GM18867 (cell line): Measurements from ENCODE around the gene TXLNA.
"Not testable (repeated sequence)": the region's sequence is repeated elsewhere in the genome, so short reads cannot be mapped to it uniquely, and the experiment has no call there.

Experiments used
- ATAC-seq: cut with Tn5 transposase; IDR thresholded peaks from one replicate; pipeline ENCODE4 v1.9.1; 2021; ENCODE audit warnings: mild to moderate bottlenecking, moderate library complexity; ENCODE audit not compliant: unreplicated experiment

The TXLNA gene

GRCh38 chr1:32179443-32180185 lies at the start of gene TXLNA:
TSS of gene TXLNA (plus strand) at chr1:32179675. CDS start at chr1:32180346, 671 bp downstream.
- ATAC-seq = peak; percentile 86

GRCh38 chr1:32133950-32134280 lies 45.6 kb upstream of the TXLNA start:
- not testable (repeated sequence) for ATAC-seq

- ATAC-seq = no peak
Measured at GRCh38 chr1:32137111-32137510, 42.4 kb upstream of the TXLNA start.

GRCh38 chr1:32138965-32139364 lies 40.5 kb upstream of the TXLNA start:
- ATAC-seq = no peak

GRCh38 chr1:32142446-32143301 lies 36.8 kb upstream of the TXLNA start:
- ATAC-seq = no peak

GRCh38 chr1:32143302-32143695 lies 36.2 kb upstream of the TXLNA start:
- not testable (repeated sequence) for ATAC-seq

GRCh38 chr1:32144033-32144432 lies 35.4 kb upstream of the TXLNA start:
- no peak for ATAC-seq

GRCh38 chr1:32147799-32148198 lies 31.7 kb upstream of the TXLNA start:
- ATAC-seq = not testable (repeated sequence)

- ATAC-seq = no peak
Measured at GRCh38 chr1:32150847-32151246, 28.6 kb upstream of the TXLNA start.

GRCh38 chr1:32151319-32151787 lies 28.1 kb upstream of the TXLNA start:
- no peak for ATAC-seq

GRCh38 chr1:32159189-32159588 lies 20.3 kb upstream of the TXLNA start:
- ATAC-seq = no peak

- no peak for ATAC-seq
Measured at GRCh38 chr1:32163405-32163804, 16.1 kb upstream of the TXLNA start.

GRCh38 chr1:32165633-32166032 lies 13.8 kb upstream of the TXLNA start:
- ATAC-seq = not testable (repeated sequence)

- no peak for ATAC-seq
Measured at GRCh38 chr1:32170991-32171390, 8.5 kb upstream of the TXLNA start.

- ATAC-seq = no peak
Measured at GRCh38 chr1:32172621-32173245, 6.7 kb upstream of the TXLNA start.

GRCh38 chr1:32178380-32179192 lies 889 bp upstream of the TXLNA start:
- ATAC-seq = no peak

GRCh38 chr1:32179193-32179442 lies 357 bp upstream of the TXLNA start:
- ATAC-seq = no peak

GRCh38 chr1:32180186-32181060 lies 948 bp downstream of the TXLNA start:
- ATAC-seq = no peak

GRCh38 chr1:32181065-32181464 lies 1.6 kb downstream of the TXLNA start:
- no peak for ATAC-seq

- ATAC-seq = no peak
Measured at GRCh38 chr1:32181563-32181962, 2.1 kb downstream of the TXLNA start.
